Kidney epithelial cell (primary cell): ENCODE data around the gene ZNF547. TPM values are rescaled to one million over a fixed set of nuclear protein-coding genes. Genes with fewer than 3 reads are reported as not detected.
A peak's percentile ranks its signal among the peaks of the same experiment; 100 is the strongest.

ENCODE experiments used
- DNase-seq: peaks from one replicate; pipeline ENCODE4 v3.0.0-alpha.2; 2010; ENCODE audit warnings: low read depth
- H3K27me3 ChIP-seq: 2 replicates; pipeline ENCODE4 v1.6.0; 2011; ENCODE audit warnings: low read length; ENCODE audit not compliant: control insufficient read depth, insufficient read depth
- H3K36me3 ChIP-seq: 2 replicates; pipeline ENCODE4 v1.5.1; 2011; ENCODE audit warnings: low read length; ENCODE audit not compliant: control insufficient read depth, insufficient read depth
- H3K4me3 ChIP-seq: 2 replicates; pipeline ENCODE4 v1.5.1; 2011; ENCODE audit warnings: low read depth, mild to moderate bottlenecking, control low read depth, low read length
- total RNA-seq: library from RNA; depleted of rRNA; stranded (reverse); fragments of >200 nt; gene quantifications from 2 replicates; pipeline ENCODE4 v1.2.3, GENCODE V29; 2015
- TF ChIP-seq, protein P1 (sequence below): IDR thresholded peaks from 2 replicates; pipeline ENCODE4 v1.5.1; 2011; ENCODE audit warnings: mild to moderate bottlenecking, moderate library complexity, low read length, control low read depth, inconsistent platforms; ENCODE audit not compliant: insufficient read depth, poor library complexity, severe bottlenecking

ZNF547 gene
- total RNA-seq, 1 donor from 2014 or later = 1.7 TPM

DNA sequence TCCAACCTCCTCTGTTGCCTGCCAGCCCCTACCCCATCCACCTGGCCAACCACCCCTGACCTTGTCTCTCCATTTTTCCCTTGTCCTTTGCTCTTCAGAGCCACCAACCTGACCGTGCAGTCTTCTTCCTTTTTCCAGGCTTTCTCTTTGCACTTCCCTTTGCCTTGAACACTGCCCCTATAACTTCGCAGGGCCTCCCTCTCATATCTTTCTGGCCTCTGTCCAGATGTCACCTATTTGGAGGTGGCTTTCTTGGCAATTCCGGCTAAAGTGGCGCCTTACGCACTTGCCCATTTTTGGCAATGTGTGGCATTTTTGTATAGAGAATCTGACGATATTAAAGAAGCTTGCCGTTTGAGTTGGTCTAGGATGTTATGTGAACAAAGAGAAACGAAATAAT is 42.2 kb upstream of the ZNF547 start:
- no peak for DNase-seq
- Histone ChIP-seq H3K27me3 (peaks cover 6% of the 10 kb centered on the region), H3K36me3 (peaks cover 4% of the 10 kb centered on the region), H3K4me3 (peak overlapping the region; percentile 76)
- TF ChIP-seq, protein P1, sequence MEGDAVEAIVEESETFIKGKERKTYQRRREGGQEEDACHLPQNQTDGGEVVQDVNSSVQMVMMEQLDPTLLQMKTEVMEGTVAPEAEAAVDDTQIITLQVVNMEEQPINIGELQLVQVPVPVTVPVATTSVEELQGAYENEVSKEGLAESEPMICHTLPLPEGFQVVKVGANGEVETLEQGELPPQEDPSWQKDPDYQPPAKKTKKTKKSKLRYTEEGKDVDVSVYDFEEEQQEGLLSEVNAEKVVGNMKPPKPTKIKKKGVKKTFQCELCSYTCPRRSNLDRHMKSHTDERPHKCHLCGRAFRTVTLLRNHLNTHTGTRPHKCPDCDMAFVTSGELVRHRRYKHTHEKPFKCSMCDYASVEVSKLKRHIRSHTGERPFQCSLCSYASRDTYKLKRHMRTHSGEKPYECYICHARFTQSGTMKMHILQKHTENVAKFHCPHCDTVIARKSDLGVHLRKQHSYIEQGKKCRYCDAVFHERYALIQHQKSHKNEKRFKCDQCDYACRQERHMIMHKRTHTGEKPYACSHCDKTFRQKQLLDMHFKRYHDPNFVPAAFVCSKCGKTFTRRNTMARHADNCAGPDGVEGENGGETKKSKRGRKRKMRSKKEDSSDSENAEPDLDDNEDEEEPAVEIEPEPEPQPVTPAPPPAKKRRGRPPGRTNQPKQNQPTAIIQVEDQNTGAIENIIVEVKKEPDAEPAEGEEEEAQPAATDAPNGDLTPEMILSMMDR = no peak

DNA sequence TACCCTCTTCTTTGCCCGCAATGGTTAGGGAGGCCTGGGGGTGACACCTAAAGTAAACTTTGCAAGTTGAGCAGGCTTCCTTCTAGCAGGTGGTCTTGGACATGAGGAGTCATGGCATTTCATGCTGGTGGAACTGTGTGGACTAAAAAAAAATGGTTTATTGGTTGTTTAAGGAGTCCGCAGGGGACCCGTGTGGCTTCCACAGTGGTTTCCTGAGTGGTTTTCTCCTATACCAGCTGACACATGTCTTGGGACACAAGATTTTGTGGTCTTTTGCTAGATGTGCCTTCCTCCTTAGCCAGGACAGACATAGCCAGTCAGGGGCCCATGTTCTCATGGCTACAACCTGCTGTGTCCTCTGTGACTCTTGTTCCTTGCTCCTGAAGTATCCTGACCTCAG is 41.6 kb upstream of the ZNF547 start:
- TF ChIP-seq, protein P1 = no peak
- Histone ChIP-seq H3K27me3 (peaks cover 6% of the 10 kb centered on the region), H3K4me3 (no peak overlapping the region), H3K36me3 (peaks cover 4% of the 10 kb centered on the region)
- no peak for DNase-seq

DNA sequence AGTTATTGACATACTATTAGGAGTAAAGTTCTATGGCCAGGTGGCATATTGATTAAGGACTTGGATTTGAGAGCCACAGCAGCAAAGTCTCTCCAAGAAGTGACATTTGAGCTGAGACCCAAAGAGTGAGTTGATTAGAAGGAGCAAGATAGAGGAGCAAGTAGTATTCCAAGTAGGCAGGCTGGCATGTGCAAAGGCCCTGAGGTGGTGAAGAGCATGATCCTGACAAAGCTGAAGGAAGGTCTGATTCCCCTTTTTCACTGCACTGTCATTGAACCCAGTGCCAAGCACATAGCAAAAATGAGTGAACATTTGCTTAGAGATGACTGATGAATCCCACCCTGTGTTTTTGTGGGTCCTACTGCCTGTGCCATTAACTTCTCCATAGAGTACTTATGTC is 38.4 kb upstream of the ZNF547 start:
- peaks cover 9% of the 10 kb centered on the region for H3K36me3 ChIP-seq
- no peaks in the 10 kb centered on the region for H3K27me3 ChIP-seq
- TF ChIP-seq, protein P1 = no peak
- H3K4me3 ChIP-seq = no peak overlapping the region
- no peak for DNase-seq

DNA sequence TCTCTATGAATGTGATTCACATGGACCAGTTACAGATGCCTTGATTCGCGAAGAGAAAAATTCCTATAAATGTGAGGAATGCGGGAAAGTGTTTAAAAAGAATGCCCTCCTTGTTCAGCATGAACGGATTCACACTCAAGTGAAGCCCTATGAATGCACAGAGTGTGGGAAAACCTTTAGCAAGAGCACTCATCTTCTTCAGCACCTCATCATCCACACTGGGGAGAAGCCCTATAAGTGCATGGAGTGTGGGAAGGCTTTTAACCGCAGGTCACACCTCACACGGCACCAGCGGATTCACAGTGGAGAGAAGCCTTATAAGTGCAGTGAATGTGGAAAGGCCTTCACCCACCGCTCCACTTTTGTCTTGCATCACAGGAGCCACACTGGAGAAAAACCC is 35.4 kb upstream of the ZNF547 start:
- TF ChIP-seq, protein P1 = no peak
- DNase-seq = no peak
- Histone ChIP-seq H3K36me3 (peaks cover 9% of the 10 kb centered on the region), H3K4me3 (no peak overlapping the region), H3K27me3 (no peaks in the 10 kb centered on the region)

DNA sequence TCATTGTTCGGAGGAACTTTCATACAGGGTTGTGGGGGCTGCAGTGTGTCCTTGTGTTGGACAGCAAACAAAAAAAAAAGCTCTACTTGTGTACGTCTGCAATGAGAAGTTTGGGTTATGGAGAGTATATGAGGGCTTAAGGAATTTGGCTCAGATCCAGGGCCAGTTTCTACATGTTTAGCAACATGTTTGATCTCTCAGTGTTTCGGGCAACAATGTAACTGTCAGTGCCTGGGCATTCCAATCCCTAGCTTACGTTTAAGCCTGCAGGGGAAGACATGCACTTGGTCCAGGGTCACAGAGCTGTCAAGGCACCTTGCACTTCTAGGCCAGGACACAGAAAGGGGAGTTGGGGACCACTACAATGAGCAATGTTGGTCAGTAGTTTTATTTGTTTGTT is 29.2 kb upstream of the ZNF547 start:
- no peak overlapping the region for H3K4me3 ChIP-seq
- H3K27me3 ChIP-seq = no peaks in the 10 kb centered on the region
- no peak for DNase-seq
- TF ChIP-seq, protein P1 = no peak
- H3K36me3 ChIP-seq = no peaks in the 10 kb centered on the region

DNA sequence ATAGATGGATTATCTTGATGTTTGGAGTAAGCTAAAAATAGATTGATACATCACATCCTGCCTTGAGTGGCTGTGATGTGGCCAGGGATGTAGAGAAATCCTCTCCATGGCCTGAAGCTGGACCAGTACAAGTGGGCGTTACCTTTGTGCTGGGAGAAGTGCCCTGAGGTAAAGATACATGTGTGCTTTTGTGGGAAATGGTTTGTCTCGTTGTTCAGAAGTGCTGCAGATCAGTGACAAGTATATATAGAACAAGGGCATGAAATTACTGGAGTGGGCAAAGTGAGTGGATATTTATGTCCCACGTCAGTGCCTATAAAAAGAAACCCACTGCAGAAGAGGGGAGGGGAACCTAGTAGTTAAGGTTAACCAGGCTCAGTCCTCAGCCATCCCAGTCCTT is 24.5 kb upstream of the ZNF547 start:
- Histone ChIP-seq H3K36me3 (no peaks in the 10 kb centered on the region), H3K27me3 (no peaks in the 10 kb centered on the region), H3K4me3 (no peak overlapping the region)
- no peak for DNase-seq
- TF ChIP-seq, protein P1 = no peak
